Mesodermal cell (in vitro differentiated cells): ENCODE data around the gene FAM234A.

ENCODE experiments used
- H3K27ac ChIP-seq: 2 replicates; pipeline ENCODE4 v1.7.0; 2013; ENCODE audit warnings: mild to moderate bottlenecking, low read depth, low read length, moderate library complexity; ENCODE audit not compliant: severe bottlenecking
- H3K36me3 ChIP-seq: 2 replicates; pipeline ENCODE4 v1.7.1; 2013; ENCODE audit warnings: mild to moderate bottlenecking, low read length, moderate library complexity; ENCODE audit not compliant: control insufficient read depth, insufficient read depth
- H3K4me1 ChIP-seq: one replicate; pipeline ENCODE4 v1.7.1; 2013; ENCODE audit warnings: mild to moderate bottlenecking, low read length; ENCODE audit not compliant: insufficient read depth, control insufficient read depth, poor library complexity, severe bottlenecking
- H3K4me3 ChIP-seq: 2 replicates; pipeline ENCODE4 v1.7.0; 2013; ENCODE audit warnings: low read length, control low read depth, mild to moderate bottlenecking; ENCODE audit not compliant: insufficient read depth, poor library complexity, severe bottlenecking; ENCODE audit errors: extremely low read depth
- H3K9me3 ChIP-seq: 2 replicates; pipeline ENCODE4 v1.7.1; 2013; ENCODE audit warnings: mild to moderate bottlenecking, low read length, moderate library complexity; ENCODE audit not compliant: control insufficient read depth
- WGBS, 2 experiments: methylation state at CpG; one replicate each; pipeline ENCODE4 v1.1.5; 2013; ENCODE audit warnings: missing lambda C conversion rate in 2 of 2; ENCODE audit not compliant: insufficient coverage in 2 of 2; 5-methylcytosine and 5-hydroxymethylcytosine counted together

FAM234A gene

GRCh38 chr16:281660-282255 is 47.1 kb downstream of the FAM234A start:
- Histone ChIP-seq H3K36me3 (peaks cover 5% of the 10 kb centered on the region), H3K4me1 (peaks cover 3% of the 10 kb centered on the region), H3K4me3 (no peak overlapping the region), H3K9me3 (no peaks in the 10 kb centered on the region), H3K27ac (no peak overlapping the region)
- 88 to 91% methylated on average over 12 to 17 of the region's 25 CpGs for WGBS, 2 experiments

GRCh38 chr16:282491-282890 is 47.9 kb downstream of the FAM234A start:
- H3K9me3 ChIP-seq = no peaks in the 10 kb centered on the region
- H3K36me3 ChIP-seq = peaks cover 12% of the 10 kb centered on the region
- no peak overlapping the region for H3K27ac ChIP-seq
- H3K4me1 ChIP-seq = peaks cover 3% of the 10 kb centered on the region
- 91 to 92% methylated on average over 14 to 16 of the region's 22 CpGs for WGBS, 2 experiments
- no peak overlapping the region for H3K4me3 ChIP-seq

GRCh38 chr16:283033-283805 is 48.6 kb downstream of the FAM234A start, which contains the start of gene PDIA2:
TSS of gene PDIA2 (plus strand) at chr16:283164. CDS start at chr16:283170, 6 bp downstream.
- Histone ChIP-seq H3K4me1 (peaks cover 3% of the 10 kb centered on the region), H3K36me3 (peaks cover 19% of the 10 kb centered on the region)
- 90% methylated on average over 17 to 22 of the region's 25 CpGs for WGBS, 2 experiments

GRCh38 chr16:284204-285120 is 49.8 kb downstream of the FAM234A start:
- H3K27ac ChIP-seq = no peak overlapping the region
- H3K4me3 ChIP-seq = no peak overlapping the region
- no peaks in the 10 kb centered on the region for H3K9me3 ChIP-seq
- H3K36me3 ChIP-seq = peaks cover 28% of the 10 kb centered on the region
- H3K4me1 ChIP-seq = peaks cover 3% of the 10 kb centered on the region
- 95% methylated on average over 48 to 49 of the region's 52 CpGs for WGBS, 2 experiments

More at GRCh38 chr16:283033-283805, 48.6 kb downstream of the FAM234A start, which contains the start of gene PDIA2:
- Histone ChIP-seq H3K9me3 (no peaks in the 10 kb centered on the region), H3K27ac (no peak within 1 kb of the TSS), H3K4me3 (no peak within 1 kb of the TSS)

GRCh38 chr16:285146-286055 is 50.8 kb downstream of the FAM234A start:
- H3K4me3 ChIP-seq = no peak overlapping the region
- WGBS, 2 experiments = 97% methylated on average over 23 to 28 of the region's 48 CpGs
- no peak overlapping the region for H3K27ac ChIP-seq
- peaks cover 35% of the 10 kb centered on the region for H3K36me3 ChIP-seq
- H3K9me3 ChIP-seq = no peaks in the 10 kb centered on the region
- peaks cover 3% of the 10 kb centered on the region for H3K4me1 ChIP-seq

GRCh38 chr16:286491-287297 is 52.1 kb downstream of the FAM234A start:
- Histone ChIP-seq H3K9me3 (no peaks in the 10 kb centered on the region), H3K27ac (no peak overlapping the region), H3K4me1 (no peaks in the 10 kb centered on the region), H3K36me3 (peaks cover 39% of the 10 kb centered on the region), H3K4me3 (no peak overlapping the region)
- WGBS, 2 experiments = 92 to 94% methylated on average over 20 of the region's 22 CpGs

- no peak overlapping the region for H3K4me3 ChIP-seq
- no peaks in the 10 kb centered on the region for H3K9me3 ChIP-seq
- 90 to 93% methylated on average over 14 to 15 of the region's 16 CpGs for WGBS, 2 experiments
- H3K4me1 ChIP-seq = no peaks in the 10 kb centered on the region
- H3K36me3 ChIP-seq = peaks cover 45% of the 10 kb centered on the region
- H3K27ac ChIP-seq = no peak overlapping the region
Measured at GRCh38 chr16:287298-287811, 52.7 kb downstream of the FAM234A start.

- Histone ChIP-seq H3K36me3 (peaks cover 51% of the 10 kb centered on the region), H3K4me1 (no peaks in the 10 kb centered on the region), H3K9me3 (no peaks in the 10 kb centered on the region), H3K4me3 (no peak overlapping the region), H3K27ac (no peak overlapping the region)
- WGBS, 2 experiments = 91 to 96% methylated on average over 24 to 26 of the region's 33 CpGs
Measured at GRCh38 chr16:287981-288920, 53.6 kb downstream of the FAM234A start.
